IPS-20b (cell line): ENCODE data around the gene KHNYN.
"Not testable (repeated sequence)": the region's sequence is repeated elsewhere in the genome, so short reads cannot be mapped to it uniquely, and the experiment has no call there.

Source experiments
- H3K27ac ChIP-seq: one replicate; pipeline ENCODE4 v1.5.1; 2013; ENCODE audit warnings: low read length
- H3K27me3 ChIP-seq: 2 replicates; pipeline ENCODE4 v1.6.1; 2013; ENCODE audit warnings: mild to moderate bottlenecking, low read length, inconsistent platforms; ENCODE audit not compliant: insufficient read depth
- H3K36me3 ChIP-seq: 2 replicates; pipeline ENCODE4 v1.6.1; 2013; ENCODE audit warnings: low read depth, mild to moderate bottlenecking, inconsistent platforms, low read length, moderate library complexity; ENCODE audit not compliant: insufficient read depth
- H3K4me1 ChIP-seq: 2 replicates; pipeline ENCODE4 v1.6.1; 2013; ENCODE audit warnings: mild to moderate bottlenecking, control low read depth, inconsistent platforms, low read length, moderate library complexity; ENCODE audit not compliant: insufficient read depth
- H3K4me3 ChIP-seq: 2 replicates; pipeline ENCODE4 v1.5.1; 2013; ENCODE audit warnings: mild to moderate bottlenecking, low read length, inconsistent platforms
- H3K9ac ChIP-seq: 2 replicates; pipeline ENCODE4 v1.6.1; 2013; ENCODE audit warnings: low read depth, mild to moderate bottlenecking, inconsistent platforms, low read length, moderate library complexity
- H3K9me3 ChIP-seq: 2 replicates; pipeline ENCODE4 v1.6.1; 2013; ENCODE audit warnings: mild to moderate bottlenecking, low read depth, low read length, inconsistent platforms; ENCODE audit not compliant: insufficient read depth

KHNYN gene

DNA sequence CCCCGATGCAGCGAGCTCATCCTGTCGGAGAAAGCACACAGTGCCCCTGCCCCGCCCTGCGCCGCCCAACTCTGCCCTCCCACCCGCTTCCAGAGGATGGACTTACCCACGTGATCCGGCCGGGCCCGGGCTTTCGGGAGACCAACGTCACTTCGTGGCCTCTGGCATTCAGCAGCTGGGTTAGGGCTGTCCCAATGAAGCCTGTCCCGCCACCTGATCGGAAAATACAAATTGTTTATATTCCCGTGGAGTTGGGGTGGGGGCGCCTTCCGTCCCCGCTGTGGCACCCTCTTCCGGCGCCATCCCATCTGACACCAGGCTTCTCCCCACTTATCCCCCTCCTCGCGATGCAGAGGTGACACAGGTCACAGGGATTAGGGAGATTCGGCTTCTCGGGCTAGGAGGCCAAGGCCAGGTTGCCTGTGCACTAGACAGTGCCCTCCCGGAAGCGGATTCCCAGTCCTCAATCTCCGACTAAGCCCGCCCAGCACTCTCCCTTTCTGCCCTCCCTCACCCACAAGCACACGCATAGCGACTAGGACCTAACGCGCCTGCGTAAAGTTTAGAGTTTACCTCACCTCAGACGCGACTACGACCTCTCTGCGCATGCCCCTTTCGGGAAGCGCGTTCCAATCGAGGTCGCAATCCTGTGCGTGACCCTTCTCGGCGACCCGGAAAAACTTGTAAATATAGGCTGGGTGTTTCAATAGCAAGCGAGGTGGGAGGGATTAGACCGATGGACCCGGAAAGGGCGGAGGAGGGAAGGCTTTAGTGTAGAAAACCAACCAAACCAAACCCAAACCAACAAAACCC is 12.7 kb downstream of the KHNYN start, which contains the start of gene SDR39U1:
Gene SDR39U1, minus strand, starts transcription at position 537 of the 813 bp plus-strand sequence. Its CDS starts 7 bp downstream, at position 530.
- peak within 1 kb of the TSS; percentile 98; the same call in 1 of the 2 replicates for H3K9ac ChIP-seq
- H3K4me1 ChIP-seq, result no peaks in the 10 kb centered on the region; the same call in 1 of the 2 replicates
- no peaks in the 10 kb centered on the region for H3K9me3 ChIP-seq
- H3K4me3 ChIP-seq, result peak within 1 kb of the TSS; percentile 90
- no peaks in the 10 kb centered on the region for H3K27me3 ChIP-seq
- H3K27ac ChIP-seq, result peak within 1 kb of the TSS; percentile 78
- H3K36me3 ChIP-seq, result peaks cover 39% of the 10 kb centered on the region

DNA sequence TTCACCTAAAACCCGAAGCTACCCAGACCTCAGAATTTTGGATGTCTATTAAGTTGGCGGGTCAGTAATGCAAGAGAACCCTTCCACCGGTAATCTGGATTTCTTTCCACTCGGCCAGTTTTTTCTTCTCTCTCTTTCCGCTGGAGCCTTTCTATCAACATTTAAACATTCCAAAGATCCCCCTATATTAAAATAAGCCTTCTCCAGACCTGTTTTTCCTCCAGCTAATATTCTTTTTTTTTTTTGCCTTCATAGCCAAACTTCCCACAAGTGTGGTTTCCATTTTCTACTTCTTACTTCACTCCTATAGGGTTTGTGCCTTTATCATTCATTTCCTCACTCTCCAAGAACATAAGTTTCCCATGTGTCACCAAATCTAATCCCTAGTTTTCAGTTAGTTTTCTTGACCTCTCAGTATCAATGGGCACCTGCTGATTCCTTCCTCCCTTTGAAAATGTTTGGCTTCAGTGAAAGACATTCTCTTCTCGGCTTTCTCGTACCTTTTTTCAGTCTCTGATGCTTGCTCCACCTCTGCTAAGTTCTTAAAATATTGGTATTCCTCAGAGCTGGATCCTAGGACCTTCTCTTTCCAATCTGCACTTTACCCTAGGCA is 13.4 kb downstream of the KHNYN start:
- Histone ChIP-seq H3K27ac (peak overlapping the region; percentile 62), H3K9ac (peak overlapping the region; percentile 98; the same call in 1 of the 2 replicates), H3K9me3 (no peaks in the 10 kb centered on the region), H3K4me3 (peak overlapping the region; percentile 90), H3K27me3 (no peaks in the 10 kb centered on the region), H3K4me1 (no peaks in the 10 kb centered on the region; the same call in 1 of the 2 replicates), H3K36me3 (peaks cover 32% of the 10 kb centered on the region)

GRCh38 chr14:24450828-24451227 is 21.1 kb downstream of the KHNYN start:
- not testable (repeated sequence) for H3K36me3 ChIP-seq, H3K27me3 ChIP-seq, H3K9ac ChIP-seq, H3K4me1 ChIP-seq, H3K27ac ChIP-seq, H3K4me3 ChIP-seq
- peaks cover 20% of the 10 kb centered on the region for H3K9me3 ChIP-seq

- Histone ChIP-seq H3K27me3 (no peaks in the 10 kb centered on the region), H3K27ac (no peak overlapping the region), H3K9me3 (peaks cover 20% of the 10 kb centered on the region), H3K9ac (no peak overlapping the region), H3K4me3 (no peak overlapping the region), H3K4me1 (no peaks in the 10 kb centered on the region), H3K36me3 (no peaks in the 10 kb centered on the region)
Measured at GRCh38 chr14:24456980-24457379, 27.2 kb downstream of the KHNYN start.

GRCh38 chr14:24458736-24459135 is 29.0 kb downstream of the KHNYN start:
- Histone ChIP-seq H3K27ac (no peak overlapping the region), H3K27me3 (no peaks in the 10 kb centered on the region), H3K36me3 (no peaks in the 10 kb centered on the region), H3K9ac (no peak overlapping the region), H3K4me1 (no peaks in the 10 kb centered on the region), H3K4me3 (no peak overlapping the region), H3K9me3 (peaks cover 16% of the 10 kb centered on the region)

DNA sequence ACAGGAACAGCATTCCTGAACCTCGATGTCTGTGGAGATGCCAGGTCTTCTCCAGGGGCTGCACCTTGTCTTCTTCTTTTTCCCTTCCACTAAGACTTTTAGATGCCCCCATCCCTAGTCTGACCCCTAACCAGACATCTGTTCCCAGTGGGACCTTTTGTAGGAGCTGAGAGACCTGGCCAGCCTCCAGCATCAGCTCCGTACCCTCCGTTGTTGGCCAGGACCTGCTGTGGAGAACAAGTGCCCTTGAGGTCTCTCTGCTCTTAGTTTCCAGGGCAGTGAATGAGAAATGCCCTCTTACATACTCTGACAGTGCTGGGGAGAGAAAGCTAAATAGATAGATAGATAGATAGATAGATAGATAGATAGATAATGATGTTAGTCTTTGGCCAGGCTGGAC is 29.6 kb downstream of the KHNYN start:
- no peak overlapping the region for H3K4me3 ChIP-seq
- H3K27me3 ChIP-seq, result no peaks in the 10 kb centered on the region
- no peak overlapping the region for H3K9ac ChIP-seq
- H3K4me1 ChIP-seq, result no peaks in the 10 kb centered on the region
- H3K27ac ChIP-seq, result no peak overlapping the region
- peaks cover 10% of the 10 kb centered on the region for H3K9me3 ChIP-seq
- no peaks in the 10 kb centered on the region for H3K36me3 ChIP-seq

GRCh38 chr14:24461336-24461735 is 31.6 kb downstream of the KHNYN start:
- no peaks in the 10 kb centered on the region for H3K36me3 ChIP-seq
- H3K9ac ChIP-seq, result no peak overlapping the region
- no peaks in the 10 kb centered on the region for H3K9me3 ChIP-seq
- no peak overlapping the region for H3K27ac ChIP-seq
- no peaks in the 10 kb centered on the region for H3K27me3 ChIP-seq
- no peak overlapping the region for H3K4me3 ChIP-seq
- H3K4me1 ChIP-seq, result no peaks in the 10 kb centered on the region

GRCh38 chr14:24463017-24463883 is 33.5 kb downstream of the KHNYN start:
- Histone ChIP-seq H3K4me1 (no peaks in the 10 kb centered on the region), H3K27ac (no peak overlapping the region), H3K9ac (no peak overlapping the region), H3K9me3 (no peaks in the 10 kb centered on the region), H3K4me3 (no peak overlapping the region), H3K27me3 (no peaks in the 10 kb centered on the region), H3K36me3 (no peaks in the 10 kb centered on the region)

- Histone ChIP-seq H3K36me3 (no peaks in the 10 kb centered on the region), H3K27me3 (no peaks in the 10 kb centered on the region), H3K9ac (no peak overlapping the region), H3K27ac (no peak overlapping the region), H3K9me3 (no peaks in the 10 kb centered on the region), H3K4me1 (no peaks in the 10 kb centered on the region), H3K4me3 (no peak overlapping the region)
Measured at GRCh38 chr14:24463884-24464785, 34.4 kb downstream of the KHNYN start.

- no peak overlapping the region for H3K4me3 ChIP-seq
- H3K27ac ChIP-seq, result no peak overlapping the region
- H3K9ac ChIP-seq, result no peak overlapping the region
- H3K4me1 ChIP-seq, result no peaks in the 10 kb centered on the region
- H3K27me3 ChIP-seq, result no peaks in the 10 kb centered on the region
- H3K36me3 ChIP-seq, result no peaks in the 10 kb centered on the region
- no peaks in the 10 kb centered on the region for H3K9me3 ChIP-seq
Measured at GRCh38 chr14:24465368-24465767, 35.6 kb downstream of the KHNYN start.

- Histone ChIP-seq H3K4me3 (no peak overlapping the region), H3K9me3 (no peaks in the 10 kb centered on the region), H3K36me3 (no peaks in the 10 kb centered on the region), H3K9ac (no peak overlapping the region), H3K27ac (no peak overlapping the region), H3K4me1 (no peaks in the 10 kb centered on the region), H3K27me3 (no peaks in the 10 kb centered on the region)
Measured at GRCh38 chr14:24465805-24466204, 36.1 kb downstream of the KHNYN start.
